HEK293T (cell line): ENCODE results near the gene IGFBP5.

Experiments
- CTCF ChIA-PET: fragments of 350-600 bp; formaldehyde crosslinking; extraction: SDS; loops from one replicate; lab custom pipeline; 2021; ENCODE audit warnings: antibody characterized with exemption, inconsistent platforms; lab: Yijun Ruan, JAX
- POLR2A ChIA-PET: fragments of 350-600 bp; formaldehyde crosslinking; extraction: SDS; loops from one replicate; lab custom pipeline; 2020; ENCODE audit warnings: antibody characterized with exemption, inconsistent platforms; lab: Yijun Ruan, JAX
- DNase-seq: peaks from one replicate; pipeline ENCODE4 v3.0.0; 2012; ENCODE audit warnings: mixed read lengths; ENCODE audit errors: extremely low spot score
- ARNT ChIP-seq: fragments of 450-650 bp; IDR thresholded peaks from 2 replicates; pipeline ENCODE4 v1.6.1; 2017; ENCODE audit warnings: mild to moderate bottlenecking
- BHLHE40 ChIP-seq: fragments of 450-650 bp; IDR thresholded peaks from 2 replicates; pipeline ENCODE4 v1.6.1; 2016; ENCODE audit warnings: mild to moderate bottlenecking, moderate library complexity, borderline replicate concordance
- CTBP1 ChIP-seq: fragments of 450-650 bp; IDR thresholded peaks from 2 replicates; pipeline ENCODE4 v1.6.1; 2016; ENCODE audit warnings: borderline replicate concordance
- ELF4 ChIP-seq: fragments of 450-650 bp; IDR thresholded peaks from 2 replicates; pipeline ENCODE4 v1.6.1; 2017; ENCODE audit warnings: antibody characterized with exemption
- FOXA1 ChIP-seq: fragments of 450-650 bp; IDR thresholded peaks from 2 replicates; pipeline ENCODE4 v1.6.1; 2016; ENCODE audit warnings: mild to moderate bottlenecking
- FOXK2 ChIP-seq: fragments of 450-650 bp; IDR thresholded peaks from 2 replicates; pipeline ENCODE4 v1.6.1; 2016; ENCODE audit warnings: mild to moderate bottlenecking
- FOXM1 ChIP-seq: fragments of 450-650 bp; IDR thresholded peaks from 2 replicates; pipeline ENCODE4 v1.6.1; 2017; ENCODE audit warnings: mild to moderate bottlenecking, borderline replicate concordance
- HDGF ChIP-seq: fragments of 450-650 bp; IDR thresholded peaks from 2 replicates; pipeline ENCODE4 v1.6.1; 2017; ENCODE audit warnings: antibody characterized with exemption, borderline replicate concordance
- L3MBTL2 ChIP-seq: fragments of 450-650 bp; conservative IDR thresholded peaks from 2 replicates; pipeline ENCODE4 v1.6.1; 2016; ENCODE audit warnings: mild to moderate bottlenecking
- LEF1 ChIP-seq: fragments of 450-650 bp; IDR thresholded peaks from 2 replicates; pipeline ENCODE4 v1.6.1; 2017; ENCODE audit warnings: mild to moderate bottlenecking, borderline replicate concordance
- NFRKB ChIP-seq: fragments of 450-650 bp; IDR thresholded peaks from 2 replicates; pipeline ENCODE4 v1.6.1; 2016; ENCODE audit warnings: mild to moderate bottlenecking, moderate library complexity
- PKNOX1 ChIP-seq: fragments of 450-650 bp; IDR thresholded peaks from 2 replicates; pipeline ENCODE4 v1.6.1; 2016
- SP1 ChIP-seq: fragments of 450-650 bp; IDR thresholded peaks from 2 replicates; pipeline ENCODE4 v1.6.1; 2017
- SUZ12 ChIP-seq: fragments of 450-650 bp; IDR thresholded peaks from 2 replicates; pipeline ENCODE4 v1.6.1; 2016; ENCODE audit warnings: mild to moderate bottlenecking
- TARDBP ChIP-seq: fragments of 450-650 bp; IDR thresholded peaks from 2 replicates; pipeline ENCODE4 v1.6.1; 2016
- ZNF384 ChIP-seq: fragments of 450-650 bp; IDR thresholded peaks from 2 replicates; pipeline ENCODE4 v1.6.1; 2016

The IGFBP5 gene

DNA sequence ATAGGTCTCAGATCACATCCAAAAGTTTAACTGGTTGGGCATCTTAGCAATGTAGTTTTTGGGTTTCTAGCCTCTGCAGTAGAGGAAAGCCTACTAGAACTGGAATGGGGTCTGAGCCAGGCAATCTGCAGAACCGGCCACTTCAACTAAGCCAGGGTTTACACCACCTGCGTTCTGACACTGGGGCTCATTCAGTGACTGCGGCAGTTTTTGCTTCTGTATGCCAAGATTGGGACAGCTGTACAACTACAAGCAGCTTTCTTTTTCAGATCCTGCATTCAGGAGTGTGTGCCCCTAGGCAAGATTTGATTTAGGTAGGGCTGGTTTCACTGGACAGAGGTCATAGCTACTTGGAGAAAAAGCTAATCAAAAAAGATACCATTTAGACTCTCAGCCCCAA, 43.7 kb upstream of the IGFBP5 start:
- CTCF ChIA-PET: interaction anchor here (0.7 to 1.1 kb wide), 2 partner anchors 20 to 445 kb away, joined by 3 read pairs; no protein-coding TSS in a partner anchor
- TF ChIP-seq CTBP1 (no peak), FOXA1 (no peak), SUZ12 (no peak), FOXK2 (no peak), FOXM1 (no peak), ZNF384 (no peak), LEF1 (no peak), NFRKB (no peak), TARDBP (no peak), HDGF (no peak), ARNT (no peak), L3MBTL2 (no peak), SP1 (no peak), ELF4 (no peak), BHLHE40 (no peak)
- POLR2A ChIA-PET: no interaction called here
- no peak for DNase-seq

DNA sequence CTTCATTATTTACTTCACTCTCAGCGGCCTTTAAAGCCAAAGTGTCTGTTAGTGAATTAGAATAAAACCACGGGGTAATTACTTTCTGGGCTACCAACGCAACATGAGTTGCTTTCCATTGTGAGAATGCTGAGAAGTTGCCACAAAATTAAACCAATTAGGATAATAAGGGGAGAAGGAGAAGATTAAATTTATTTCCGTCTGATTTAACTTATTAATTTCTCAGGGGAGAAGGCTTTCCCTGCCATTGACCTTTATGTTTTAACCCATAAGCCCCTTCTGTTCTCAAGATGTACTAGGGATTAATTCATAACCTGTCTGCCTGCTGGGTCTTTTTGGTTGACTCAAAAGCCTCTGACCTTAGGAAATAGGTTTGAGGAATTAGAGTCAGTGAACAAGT, 42.3 kb upstream of the IGFBP5 start:
- no peak for DNase-seq
- ChIA-PET POLR2A (no interaction called here), CTCF (no interaction called here)
- no peak for TF ChIP-seq L3MBTL2
- TF ChIP-seq BHLHE40: no peak
- TF ChIP-seq FOXA1: no peak
- no peak for TF ChIP-seq SP1
- no peak for TF ChIP-seq FOXK2
- no peak for TF ChIP-seq NFRKB
- no peak for TF ChIP-seq CTBP1
- TF ChIP-seq ZNF384: no peak
- no peak for TF ChIP-seq SUZ12
- TF ChIP-seq HDGF: no peak
- no peak for TF ChIP-seq PKNOX1
- TF ChIP-seq FOXM1: no peak
- TF ChIP-seq TARDBP: no peak
- TF ChIP-seq LEF1: no peak
- TF ChIP-seq ELF4: no peak
- no peak for TF ChIP-seq ARNT

- ChIA-PET POLR2A (no interaction called here), CTCF (no interaction called here)
Measured at GRCh38 chr2:216736326-216736725, 41.0 kb upstream of the IGFBP5 start.

DNA sequence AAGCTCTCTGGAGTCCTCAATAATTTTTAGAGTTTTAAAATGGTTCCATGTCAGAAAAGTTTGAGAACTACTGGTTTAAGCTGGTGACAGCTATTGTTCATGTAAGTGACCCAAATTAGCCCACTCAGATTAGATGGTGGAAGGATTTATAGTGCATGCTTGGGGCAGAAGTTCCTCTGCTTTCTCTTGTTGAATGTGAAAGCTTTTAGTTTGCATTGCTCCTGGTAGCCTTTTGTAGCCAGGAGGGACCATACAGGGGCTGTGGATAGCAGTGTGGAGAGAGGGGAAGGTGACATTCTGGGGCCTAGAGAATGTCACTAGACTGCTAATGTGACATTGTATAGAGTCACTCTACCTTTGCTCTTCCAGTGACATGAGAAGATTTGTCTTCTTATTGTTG, 40.3 kb upstream of the IGFBP5 start:
- DNase-seq: no peak
- ChIA-PET POLR2A (no interaction called here), CTCF (no interaction called here)
- TF ChIP-seq FOXM1 (no peak), CTBP1 (no peak), ZNF384 (no peak), SP1 (no peak), L3MBTL2 (no peak), TARDBP (no peak), FOXA1 (no peak), HDGF (no peak), PKNOX1 (no peak), ELF4 (no peak)

More at GRCh38 chr2:216736326-216736725, 41.0 kb upstream of the IGFBP5 start:
- no peak for TF ChIP-seq FOXK2
- no peak for DNase-seq

DNA sequence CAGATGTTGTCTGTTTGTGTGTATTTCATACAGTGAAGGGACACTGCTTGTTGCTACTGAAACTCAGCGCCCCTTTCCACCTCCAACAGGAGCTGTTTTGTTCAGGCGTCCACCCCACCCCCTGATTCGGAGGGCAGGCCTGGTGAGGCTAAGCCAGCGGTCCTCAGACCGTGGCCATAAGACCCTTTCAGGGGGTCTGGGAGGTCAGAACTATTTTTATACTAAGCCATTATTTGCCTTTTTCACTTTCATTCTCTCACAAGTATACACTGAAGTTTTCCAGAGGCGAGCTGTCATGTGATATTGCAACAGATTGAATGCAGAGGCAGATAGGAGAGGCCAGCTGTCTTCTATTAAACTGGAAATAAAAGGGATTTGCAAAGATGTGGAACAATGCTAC, 39.7 kb upstream of the IGFBP5 start:
- ChIA-PET POLR2A (no interaction called here), CTCF (interaction anchor here (0.7 kb wide), 1 partner anchor 193 kb away, joined by 3 read pairs; no protein-coding TSS in a partner anchor)
- DNase-seq: no peak
- TF ChIP-seq ZNF384 (no peak), LEF1 (no peak), FOXK2 (no peak), TARDBP (no peak), CTBP1 (no peak), L3MBTL2 (no peak), FOXA1 (no peak)

DNA sequence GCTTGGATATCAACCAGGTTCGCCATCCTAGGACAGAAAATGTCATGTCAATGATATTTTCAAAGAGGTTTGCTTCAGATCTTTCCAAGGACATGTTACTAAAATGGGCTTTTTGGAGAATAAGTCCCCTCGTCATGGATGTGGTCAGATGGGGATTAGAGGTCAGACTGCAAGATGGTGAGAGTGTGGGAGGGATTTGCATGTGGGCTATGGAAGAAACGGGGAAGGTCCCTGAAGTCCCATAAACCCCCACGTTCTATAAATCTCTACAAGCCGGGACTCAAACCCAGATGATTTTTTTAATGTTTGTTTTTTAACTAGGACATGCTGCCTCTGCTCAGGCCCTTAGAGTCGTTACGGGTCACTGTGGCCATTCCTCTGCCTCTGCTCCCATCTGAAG, 37.7 kb upstream of the IGFBP5 start:
- POLR2A ChIA-PET: no interaction called here
- CTCF ChIA-PET: no interaction called here
- TF ChIP-seq HDGF (no peak), LEF1 (no peak), SUZ12 (no peak), BHLHE40 (no peak), ELF4 (no peak), FOXM1 (no peak), ZNF384 (no peak), NFRKB (no peak), TARDBP (no peak), PKNOX1 (no peak), L3MBTL2 (no peak), FOXA1 (no peak), ARNT (no peak), CTBP1 (no peak), SP1 (no peak), FOXK2 (no peak)
- DNase-seq: no peak

DNA sequence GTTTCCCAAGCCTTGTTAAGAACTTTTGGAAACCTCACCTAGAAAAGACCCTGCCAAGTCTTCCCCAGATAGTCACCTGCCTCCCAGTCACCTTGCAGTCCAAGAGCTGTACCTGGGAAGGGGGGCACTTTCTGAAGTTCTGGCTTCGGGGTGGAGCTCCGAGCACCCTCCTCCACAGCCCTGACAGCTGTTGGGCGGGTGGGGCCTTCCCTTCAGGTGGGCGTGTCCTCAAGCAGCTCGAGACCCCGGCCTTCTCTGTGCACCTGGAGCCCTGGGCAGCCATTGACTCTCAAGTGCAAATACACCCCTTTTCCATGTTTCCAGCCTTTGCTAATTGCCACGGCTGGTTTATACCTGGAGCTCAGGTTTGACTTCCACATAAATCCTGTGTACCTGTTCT, 37.0 kb upstream of the IGFBP5 start:
- CTCF ChIA-PET: no interaction called here
- DNase-seq: no peak
- no peak for TF ChIP-seq FOXM1
- TF ChIP-seq L3MBTL2: no peak
- TF ChIP-seq ELF4: no peak
- no peak for TF ChIP-seq BHLHE40
- TF ChIP-seq FOXA1: no peak
- no peak for TF ChIP-seq ZNF384
- no peak for TF ChIP-seq HDGF
- TF ChIP-seq SUZ12: no peak
- TF ChIP-seq ARNT: no peak
- TF ChIP-seq FOXK2: no peak
- TF ChIP-seq CTBP1: no peak
- TF ChIP-seq SP1: no peak
- TF ChIP-seq NFRKB: no peak
- TF ChIP-seq TARDBP: no peak
- TF ChIP-seq LEF1: no peak
- POLR2A ChIA-PET: no interaction called here
